Measurements from ENCODE around the gene DRG1.

- TF ChIP-seq CBX5 (IDR thresholded peaks at IDR 0.05; ENCODE audit: low read depth) = no peak
- TF ChIP-seq CHD2 (IDR thresholded peaks at IDR 0.05; ENCODE audit: borderline replicate concordance, low read depth, low read length) = no peak
- no peak for TF ChIP-seq RBBP5 (conservative IDR thresholded peaks at IDR 0.05)
- no peak for TF ChIP-seq ATF7 (IDR thresholded peaks at IDR 0.05; ENCODE audit: low read depth)
- TF ChIP-seq TAF1 (IDR thresholded peaks at IDR 0.05; ENCODE audit: borderline replicate concordance, low read depth, low read length) = no peak
- TF ChIP-seq SPI1 (IDR thresholded peaks at IDR 0.05; ENCODE audit: borderline replicate concordance, insufficient read depth, low read depth, low read length) = no peak
- TF ChIP-seq, protein P1, sequence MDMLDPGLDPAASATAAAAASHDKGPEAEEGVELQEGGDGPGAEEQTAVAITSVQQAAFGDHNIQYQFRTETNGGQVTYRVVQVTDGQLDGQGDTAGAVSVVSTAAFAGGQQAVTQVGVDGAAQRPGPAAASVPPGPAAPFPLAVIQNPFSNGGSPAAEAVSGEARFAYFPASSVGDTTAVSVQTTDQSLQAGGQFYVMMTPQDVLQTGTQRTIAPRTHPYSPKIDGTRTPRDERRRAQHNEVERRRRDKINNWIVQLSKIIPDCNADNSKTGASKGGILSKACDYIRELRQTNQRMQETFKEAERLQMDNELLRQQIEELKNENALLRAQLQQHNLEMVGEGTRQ (IDR thresholded peaks at IDR 0.05; ENCODE audit: borderline replicate concordance, low read depth, low read length) = no peak
- TF ChIP-seq NBN (IDR thresholded peaks at IDR 0.05) = no peak
- TF ChIP-seq POLR2A (IDR thresholded peaks at IDR 0.05; ENCODE audit: low read depth, low read length) = no peak
- no peak for TF ChIP-seq POLR2AphosphoS5 (IDR thresholded peaks at IDR 0.05; ENCODE audit: low read length)
- no peak for TF ChIP-seq GABPA (IDR thresholded peaks at IDR 0.05; ENCODE audit: low read depth)
- no peak for TF ChIP-seq EP300 (IDR thresholded peaks at IDR 0.05; ENCODE audit: borderline replicate concordance in 1 of 2, control insufficient read depth in 1 of 2, low read depth in 2 of 2, low read length in 2 of 2)
These were observed 36.7 kb downstream of the DRG1 start for GRCh38 chr22:31436132-31436531.
